Measurements from ENCODE around the gene SLC6A5.

The SLC6A5 gene

DNA sequence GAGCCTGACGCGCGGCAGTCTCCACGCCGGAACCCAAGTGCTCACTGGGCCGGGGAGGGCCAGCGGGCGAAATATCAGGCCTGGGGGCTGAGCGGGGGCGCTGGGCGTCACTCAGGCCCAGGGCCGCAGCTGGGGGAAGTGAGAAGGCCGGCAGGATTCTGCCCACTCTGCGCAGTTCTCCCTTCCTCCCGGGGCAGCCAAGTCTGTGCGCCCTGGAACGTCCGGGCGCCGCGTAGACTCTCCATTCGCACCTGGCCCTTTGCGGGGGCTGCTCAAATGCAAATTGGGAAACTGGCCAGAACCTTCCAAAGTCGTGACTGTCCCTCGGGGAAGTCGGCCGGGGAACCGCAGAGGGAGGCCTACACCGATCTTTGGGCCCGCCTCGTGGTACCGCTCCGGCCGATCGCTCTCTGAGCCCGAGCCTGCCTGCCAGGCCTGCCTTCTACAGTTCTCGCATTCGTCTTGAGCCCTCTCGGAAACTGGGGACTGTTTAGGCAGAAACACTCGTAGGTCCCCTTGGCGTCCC is 2.2 kb upstream of the SLC6A5 start:
- no peak for DNase-seq

DNA sequence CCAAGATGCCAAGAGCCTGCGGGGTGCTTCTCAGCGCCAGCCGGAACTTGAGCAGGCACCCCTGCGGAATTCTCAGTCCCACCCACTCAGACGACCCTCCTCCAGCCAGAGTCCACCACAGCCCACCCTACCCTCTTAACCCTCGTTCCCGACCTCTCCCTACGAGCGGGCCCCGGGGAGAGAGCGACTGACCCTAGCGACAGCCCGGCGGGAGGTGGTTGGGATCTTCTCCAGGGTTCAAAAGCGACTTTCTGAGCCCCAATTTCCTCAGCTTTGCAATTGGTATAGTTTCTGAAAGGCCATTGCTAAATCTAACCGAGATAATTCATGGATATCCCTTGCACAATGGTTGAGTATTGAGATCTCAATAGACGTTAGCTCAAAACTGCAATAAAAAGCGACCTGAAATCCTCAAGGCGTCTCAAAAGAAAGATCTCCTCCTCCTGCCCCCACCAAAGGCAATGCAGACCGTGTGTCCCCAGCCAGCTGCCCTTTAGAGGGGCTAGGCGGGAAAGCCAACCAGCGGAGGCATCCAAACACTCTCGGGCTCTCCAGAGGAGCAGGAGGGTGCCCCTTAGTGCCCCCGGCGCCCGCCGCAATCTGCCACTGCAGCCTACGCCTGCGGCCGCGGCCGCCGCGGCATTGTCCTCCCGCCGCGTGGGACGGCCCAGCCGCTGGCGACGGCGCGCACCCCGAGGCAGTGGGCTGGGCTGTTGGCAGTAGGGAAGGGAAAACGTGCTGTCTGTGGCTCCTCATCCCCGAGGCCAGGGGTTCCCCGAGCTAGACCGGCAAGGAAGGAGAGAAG is 1.5 kb upstream of the SLC6A5 start:
- no peak for DNase-seq

DNA sequence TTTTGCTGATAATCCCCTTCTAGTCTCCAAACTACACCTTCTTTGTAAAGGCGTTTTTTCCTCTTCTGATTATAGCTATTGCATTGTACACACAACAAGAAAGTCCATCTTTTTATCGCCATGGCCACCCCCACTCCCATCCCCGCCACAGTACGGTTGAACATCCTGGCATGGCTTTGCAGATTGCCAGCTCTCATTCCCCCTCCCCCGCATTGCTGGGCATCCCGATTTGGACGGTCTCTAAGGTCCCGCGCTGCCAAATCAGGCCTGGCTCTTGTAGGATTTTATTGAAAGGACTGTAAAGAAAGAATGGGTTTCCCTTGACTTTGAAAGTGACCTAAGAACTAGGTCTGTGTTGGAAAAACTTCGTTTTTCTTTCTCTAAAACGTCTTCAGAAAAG is 916 bp upstream of the SLC6A5 start:
- no peak for DNase-seq

DNA sequence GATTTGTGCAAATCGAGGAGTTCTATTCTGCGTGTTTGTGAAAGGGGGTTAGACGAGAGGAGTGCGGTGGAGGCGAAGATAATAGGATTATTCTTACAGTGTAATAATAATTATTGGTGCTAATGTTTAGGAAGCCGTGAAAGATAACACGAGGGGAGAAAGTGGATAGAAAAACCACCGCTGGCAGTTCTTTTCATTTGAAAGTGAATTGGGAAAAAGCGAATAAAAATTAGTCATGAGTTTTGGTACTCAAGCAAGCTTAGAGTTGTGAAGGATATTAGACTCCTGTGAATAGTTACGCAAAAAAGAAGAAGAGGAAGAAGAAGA is 575 bp downstream of the SLC6A5 start:
- DNase-seq, result no peak

DNA sequence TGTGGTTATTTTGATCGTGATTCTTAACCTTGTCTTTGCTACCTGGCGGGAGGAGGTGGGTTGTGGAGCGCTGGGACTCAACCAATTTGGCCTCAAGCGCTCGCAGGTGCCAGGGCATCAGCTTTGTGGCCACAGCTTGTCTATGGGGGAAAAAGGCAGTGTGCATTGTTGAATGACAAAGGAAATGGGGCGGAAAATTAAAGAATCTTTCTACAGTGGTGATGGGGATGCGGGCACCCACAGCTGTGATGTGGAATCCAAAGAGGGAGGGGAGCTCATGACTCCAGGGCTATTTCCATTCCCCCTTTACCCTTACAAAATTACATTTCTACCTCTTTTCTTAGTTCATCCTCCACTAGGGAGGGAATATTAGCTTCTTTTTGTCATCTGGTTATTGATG is 1.1 kb downstream of the SLC6A5 start:
- DNase-seq, result no peak

DNA sequence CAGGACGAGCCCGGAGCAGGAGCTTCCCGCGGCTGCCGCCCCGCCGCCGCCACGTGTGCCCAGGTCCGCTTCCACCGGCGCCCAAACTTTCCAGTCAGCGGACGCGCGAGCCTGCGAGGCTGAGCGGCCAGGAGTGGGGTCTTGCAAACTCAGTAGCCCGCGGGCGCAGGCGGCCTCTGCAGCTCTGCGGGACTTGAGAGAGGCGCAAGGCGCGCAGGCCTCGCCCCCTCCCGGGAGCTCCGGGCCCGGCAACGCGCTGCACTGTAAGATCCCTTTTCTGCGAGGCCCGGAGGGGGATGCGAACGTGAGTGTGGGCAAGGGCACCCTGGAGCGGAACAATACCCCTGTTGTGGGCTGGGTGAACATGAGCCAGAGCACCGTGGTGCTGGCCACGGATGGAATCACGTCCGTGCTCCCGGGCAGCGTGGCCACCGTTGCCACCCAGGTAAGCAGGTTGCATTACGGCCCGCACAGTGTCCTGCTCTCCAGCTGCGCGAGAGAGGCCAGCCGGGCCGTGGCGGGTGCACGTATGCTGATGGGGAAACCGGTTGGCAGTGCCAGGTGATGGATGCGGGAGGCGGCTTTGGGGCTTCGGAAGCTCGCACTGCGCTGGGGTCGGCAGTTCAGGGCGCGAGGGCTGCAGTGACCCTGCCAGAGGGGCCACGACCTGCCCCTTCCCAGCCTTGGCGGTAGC is 2.0 kb downstream of the SLC6A5 start:
- no peak for DNase-seq

DNA sequence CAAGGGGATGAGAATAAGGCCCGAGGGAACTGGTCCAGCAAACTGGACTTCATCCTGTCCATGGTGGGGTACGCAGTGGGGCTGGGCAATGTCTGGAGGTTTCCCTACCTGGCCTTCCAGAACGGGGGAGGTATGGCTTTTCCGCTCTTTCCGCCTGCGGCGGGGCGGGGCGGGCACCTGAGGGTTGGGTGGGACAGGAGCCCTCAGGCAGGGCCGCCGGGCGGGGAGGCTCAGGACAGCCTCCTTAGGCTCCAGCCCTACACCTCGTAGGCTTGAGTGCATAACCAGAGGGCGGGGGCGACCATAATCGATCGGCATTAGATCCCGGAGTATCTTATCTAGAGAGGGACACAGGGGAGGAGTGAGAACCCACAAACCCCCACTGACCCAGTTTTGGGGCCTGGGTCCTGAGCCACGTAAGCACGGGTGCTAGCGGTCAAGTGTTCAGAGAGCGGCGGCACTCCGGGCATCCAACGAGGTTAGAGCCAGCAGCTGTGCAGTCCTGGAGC is 4.9 kb downstream of the SLC6A5 start:
- no peak for DNase-seq

DNA sequence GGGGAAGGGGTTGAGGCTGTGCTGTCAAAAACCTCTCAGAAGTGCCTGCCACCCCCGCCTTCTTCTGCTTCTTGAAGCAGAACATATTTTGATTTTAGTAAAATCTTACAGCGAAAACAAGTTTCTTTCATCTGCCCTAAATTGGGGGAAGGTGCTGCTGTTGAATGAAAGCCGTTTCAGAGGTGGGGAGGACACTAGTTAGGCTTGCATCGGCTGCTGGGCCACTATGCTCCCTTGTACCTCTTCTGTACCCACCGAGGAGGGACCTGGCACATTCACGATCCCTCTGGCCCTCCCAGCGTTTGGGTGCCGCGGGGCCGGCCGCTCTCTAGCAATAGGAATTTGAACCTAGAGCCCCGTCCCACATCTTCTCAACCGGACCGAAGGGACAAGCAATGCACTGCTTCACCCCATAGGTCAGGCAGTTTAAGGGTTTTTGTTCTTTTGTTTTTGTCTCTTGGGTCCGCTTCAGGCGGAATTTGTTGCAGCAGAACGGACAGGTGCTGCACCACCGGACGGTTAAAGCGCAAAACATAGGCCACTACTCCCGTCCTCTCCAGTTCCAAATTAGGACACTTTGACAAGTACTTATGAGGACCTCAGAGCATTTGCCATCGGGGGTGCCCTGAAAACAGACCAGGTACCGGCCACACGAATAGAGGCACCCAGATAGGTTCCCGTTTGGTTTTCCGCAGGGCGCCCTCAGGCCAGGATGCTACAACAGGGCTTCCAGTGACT is 5.6 kb downstream of the SLC6A5 start:
- DNase-seq, result no peak

DNA sequence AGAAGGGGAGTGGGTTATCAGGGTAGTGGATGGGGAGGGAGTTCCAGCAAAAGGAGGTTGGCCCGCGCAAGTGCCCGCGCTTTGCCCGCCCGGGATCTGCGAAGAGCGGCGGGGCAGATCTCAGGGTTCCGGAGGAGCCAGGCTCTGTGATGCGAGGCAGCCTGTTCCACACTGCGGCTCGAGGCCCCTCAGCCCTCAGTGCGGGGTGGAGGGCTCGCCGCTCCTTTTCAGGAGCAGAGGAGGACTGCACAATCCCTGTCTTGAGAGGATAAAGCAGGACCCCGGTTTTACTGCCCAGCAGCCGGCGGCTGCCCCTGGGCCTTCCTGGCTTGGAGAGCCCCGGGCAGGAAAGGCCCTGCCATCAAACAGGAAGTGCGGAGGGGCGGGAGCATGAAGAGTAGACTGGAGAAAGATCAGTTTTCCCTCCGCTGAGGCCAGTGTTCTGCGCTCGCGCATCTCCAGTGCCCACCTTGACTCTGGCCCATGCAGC is 6.2 kb downstream of the SLC6A5 start:
- DNase-seq, result no peak

DNA sequence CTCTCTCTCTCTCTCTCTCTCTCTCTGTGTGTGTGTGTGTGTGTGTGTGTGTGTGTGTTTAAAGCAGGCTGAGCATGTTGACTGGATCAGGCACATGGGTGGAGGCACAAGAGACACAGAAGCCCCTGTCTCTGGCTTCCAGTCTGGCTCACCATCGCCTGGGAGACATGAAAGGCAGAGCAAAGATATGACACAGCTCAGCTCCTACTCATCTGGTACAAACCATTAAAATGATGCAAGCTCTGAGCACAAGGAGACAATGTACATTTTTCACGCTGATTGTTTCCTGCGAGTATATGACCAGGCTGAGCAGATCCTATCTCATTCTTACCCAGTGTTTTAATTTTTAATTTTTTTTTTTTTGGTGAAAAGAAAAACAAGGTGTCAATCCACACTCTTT is 9.5 kb downstream of the SLC6A5 start:
- DNase-seq, result no peak

DNA sequence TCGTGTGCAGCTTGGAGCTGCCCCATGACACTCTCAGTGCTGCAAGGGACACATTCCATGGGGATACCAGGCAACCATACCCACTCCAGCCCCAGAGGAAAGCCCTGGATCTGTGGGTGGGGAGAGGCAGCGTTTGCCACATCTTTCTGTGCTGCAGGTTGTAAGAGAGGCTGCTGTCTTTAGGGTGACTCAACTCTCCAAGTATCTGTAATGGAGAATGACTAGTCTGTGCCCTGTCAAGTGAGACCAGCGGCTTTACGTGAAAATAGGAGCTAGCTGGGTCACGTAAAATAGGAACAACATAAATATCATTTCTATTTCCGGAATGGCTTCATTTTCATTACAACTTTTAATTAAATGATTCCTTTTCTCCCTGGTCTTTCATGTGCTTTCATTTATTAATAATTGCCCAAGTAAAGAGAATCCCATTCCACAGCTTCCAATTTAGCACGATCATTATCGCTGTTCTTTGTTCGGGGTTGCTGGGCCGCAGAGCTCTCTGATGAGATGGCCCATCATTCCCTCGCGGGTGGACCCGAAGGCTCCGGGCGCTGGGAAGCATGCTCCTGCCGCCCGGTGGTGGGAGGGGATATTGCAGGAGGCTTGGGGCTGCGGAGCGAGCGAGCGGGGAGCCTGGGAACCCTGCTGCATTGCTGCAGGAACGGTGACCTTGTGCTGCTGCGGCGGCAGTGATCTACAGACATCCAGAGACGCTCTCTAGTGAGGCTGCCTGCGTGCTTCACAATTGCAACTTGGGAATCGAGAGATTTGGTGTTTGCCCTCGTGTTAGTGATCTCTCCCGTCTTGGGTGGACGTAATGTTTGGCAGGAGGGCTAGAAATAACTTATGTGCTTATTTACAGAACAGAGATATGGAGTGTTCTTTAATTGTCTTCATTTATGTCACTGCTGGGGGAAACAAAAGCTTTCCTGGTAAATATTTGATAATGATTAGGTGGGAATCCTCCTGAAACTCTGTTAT is 10.6 kb downstream of the SLC6A5 start:
- DNase-seq, result peak; percentile 45

DNA sequence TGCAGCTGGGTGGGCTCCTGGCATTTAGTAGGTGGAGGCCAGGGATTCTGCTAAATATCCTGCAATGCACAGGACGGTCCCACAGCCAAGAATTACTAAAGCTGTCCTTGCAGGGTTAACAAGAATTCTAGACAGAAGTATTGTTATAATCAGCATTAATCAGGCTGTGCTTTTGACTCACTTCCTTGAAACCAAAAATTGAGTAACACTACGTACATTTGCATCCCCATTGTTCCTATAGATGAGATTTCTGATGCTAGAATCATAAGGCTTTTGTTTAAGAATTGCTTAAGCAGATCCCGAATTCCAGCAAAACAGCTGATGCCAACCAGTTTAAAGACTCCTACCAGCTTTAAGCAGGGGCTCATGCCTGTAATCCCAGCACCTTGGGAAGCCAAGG is 11.4 kb downstream of the SLC6A5 start:
- DNase-seq, result no peak

DNA sequence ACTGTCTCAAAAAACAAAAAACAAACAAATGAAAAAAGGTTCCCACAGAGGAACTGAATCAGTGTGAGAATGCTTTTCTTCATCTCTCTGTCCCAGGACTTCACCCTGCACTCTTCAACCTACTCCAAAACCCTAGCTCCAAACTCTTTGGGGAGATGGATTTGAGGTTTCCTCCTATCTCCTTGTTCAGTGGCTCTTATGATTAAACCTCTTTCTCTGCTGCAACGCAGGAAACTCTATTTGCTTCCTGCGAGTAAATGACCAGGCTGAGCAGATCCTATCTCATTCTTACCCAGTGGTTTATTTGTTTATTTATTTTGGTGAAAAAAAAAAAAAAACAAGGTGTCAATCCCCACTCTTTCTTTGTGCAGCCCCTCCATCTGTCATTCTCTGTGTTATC is 12.0 kb downstream of the SLC6A5 start:
- no peak for DNase-seq

DNA sequence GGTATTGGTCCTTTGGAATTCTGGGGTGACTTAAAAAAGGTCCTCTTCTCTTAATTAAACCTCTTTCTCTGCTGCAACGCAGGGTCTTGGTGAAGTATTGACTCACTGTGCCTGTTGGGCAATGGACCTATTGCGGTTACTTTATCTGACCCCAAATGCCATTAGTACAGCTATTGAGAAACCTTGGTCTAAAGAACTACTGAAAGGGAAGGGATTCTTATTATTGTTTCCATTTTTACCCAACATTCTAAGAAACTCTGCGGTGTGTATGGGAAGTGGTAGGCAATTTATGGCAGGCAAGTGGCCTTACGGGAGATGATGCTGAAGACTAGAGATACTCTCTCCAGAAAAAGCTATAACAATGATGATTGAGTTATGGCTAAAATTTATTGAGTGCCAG is 12.5 kb downstream of the SLC6A5 start:
- DNase-seq, result no peak

DNA sequence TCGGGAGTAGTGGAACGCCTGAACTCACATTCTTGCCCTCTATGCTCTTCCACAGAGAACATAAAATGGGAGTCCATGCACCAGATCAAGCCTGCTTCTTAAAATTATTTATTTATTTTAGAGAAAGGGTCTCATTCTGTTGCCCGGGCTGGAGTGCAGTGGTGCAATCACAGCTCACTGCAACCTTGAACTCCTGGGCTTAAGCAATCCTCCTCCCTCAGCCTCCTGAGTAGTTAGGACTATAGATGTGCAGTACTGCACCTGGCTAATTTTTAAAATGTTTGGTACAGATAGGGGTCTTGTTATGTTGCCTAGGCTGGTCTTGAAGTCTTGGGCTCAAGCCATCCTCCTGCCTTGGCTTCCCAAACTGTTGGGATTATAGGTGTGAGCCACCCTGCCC is 13.0 kb downstream of the SLC6A5 start:
- no peak for DNase-seq

DNA sequence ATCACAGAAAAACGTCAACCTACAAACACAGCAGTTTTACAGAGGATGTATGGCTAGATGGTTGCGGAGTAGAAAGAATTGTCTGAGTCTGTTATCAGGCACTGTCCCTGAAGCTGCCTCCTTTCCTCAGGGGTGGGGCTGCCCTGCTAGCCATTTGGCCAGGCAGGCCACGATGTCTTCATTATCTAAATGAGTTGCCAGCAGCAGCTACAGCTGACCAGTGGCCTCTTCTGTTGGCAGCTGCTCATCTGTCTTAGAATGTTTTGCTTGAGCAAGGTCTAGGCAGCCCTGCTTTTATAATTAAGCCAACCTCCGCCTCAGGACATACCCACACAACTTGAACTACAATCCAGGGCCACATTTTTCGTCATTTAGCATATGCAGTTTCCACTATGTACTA is 17.5 kb downstream of the SLC6A5 start:
- DNase-seq, result no peak

DNA sequence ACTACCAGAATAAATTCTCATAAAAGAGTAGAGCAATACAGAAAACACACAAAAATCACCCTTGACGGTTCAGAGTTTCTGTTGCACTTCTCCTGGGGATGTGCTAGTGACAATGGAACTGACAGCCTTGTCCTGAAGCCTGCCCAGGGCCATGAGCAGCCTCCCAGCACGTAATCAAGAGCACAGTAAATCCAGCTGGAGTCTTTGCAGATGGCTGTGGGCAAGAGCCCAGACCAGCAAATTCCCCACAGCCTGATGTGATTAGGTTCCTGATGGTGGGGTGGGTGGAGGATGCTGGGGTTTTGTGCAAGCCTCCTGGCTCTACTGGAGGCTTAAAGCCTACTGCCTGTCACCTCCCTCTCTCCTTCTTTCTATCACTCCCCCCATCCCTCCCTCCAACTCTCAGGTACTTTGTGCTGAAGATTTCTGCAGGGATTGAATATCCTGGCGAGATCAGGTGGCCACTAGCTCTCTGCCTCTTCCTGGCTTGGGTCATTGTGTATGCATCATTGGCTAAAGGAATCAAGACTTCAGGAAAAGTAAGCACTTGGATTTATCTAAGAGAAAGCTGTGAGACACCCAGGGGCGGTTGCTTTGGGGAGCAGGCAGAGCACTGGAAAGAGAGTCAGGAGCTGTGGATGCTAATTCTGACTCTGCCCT is 18.1 kb downstream of the SLC6A5 start:
- no peak for DNase-seq

DNA sequence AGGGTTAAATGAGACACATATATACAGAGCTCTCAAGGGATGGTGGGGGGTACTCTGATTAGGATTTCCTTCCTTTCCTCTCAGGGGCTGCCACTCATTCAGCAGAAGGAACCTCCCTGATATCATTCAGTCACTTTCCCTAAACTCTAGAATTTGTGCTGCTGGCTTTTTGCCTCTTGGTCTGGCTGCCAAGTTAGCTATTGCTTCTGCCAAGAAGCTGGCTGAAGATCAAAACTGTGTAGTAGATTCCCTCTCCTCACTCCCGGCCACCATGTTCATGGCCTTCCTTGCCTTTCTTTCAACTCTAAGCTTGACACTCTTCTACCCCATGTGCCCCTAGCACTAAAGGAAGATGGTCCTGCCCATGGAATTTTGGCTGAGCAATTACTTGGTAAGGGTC is 18.7 kb downstream of the SLC6A5 start:
- no peak for DNase-seq

DNA sequence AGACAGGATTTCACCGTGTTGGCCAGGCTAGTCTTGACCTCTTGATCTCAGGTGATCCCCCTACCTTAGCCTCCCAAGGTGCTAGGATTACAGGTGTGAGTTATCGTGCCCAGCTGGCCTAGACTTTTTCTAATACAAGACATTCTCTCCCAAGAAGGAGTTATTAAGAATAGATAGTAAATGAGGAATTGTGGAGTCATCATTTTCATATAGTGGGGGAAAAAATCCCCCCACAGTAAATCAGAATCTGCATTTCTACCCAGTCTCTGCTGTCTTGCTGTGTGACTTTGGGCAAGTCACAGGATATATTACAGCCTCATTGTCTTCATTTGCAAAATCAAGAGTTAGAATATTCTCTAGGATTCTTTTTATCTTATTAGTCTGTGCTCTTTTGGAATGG is 21.6 kb downstream of the SLC6A5 start:
- DNase-seq, result no peak

DNA sequence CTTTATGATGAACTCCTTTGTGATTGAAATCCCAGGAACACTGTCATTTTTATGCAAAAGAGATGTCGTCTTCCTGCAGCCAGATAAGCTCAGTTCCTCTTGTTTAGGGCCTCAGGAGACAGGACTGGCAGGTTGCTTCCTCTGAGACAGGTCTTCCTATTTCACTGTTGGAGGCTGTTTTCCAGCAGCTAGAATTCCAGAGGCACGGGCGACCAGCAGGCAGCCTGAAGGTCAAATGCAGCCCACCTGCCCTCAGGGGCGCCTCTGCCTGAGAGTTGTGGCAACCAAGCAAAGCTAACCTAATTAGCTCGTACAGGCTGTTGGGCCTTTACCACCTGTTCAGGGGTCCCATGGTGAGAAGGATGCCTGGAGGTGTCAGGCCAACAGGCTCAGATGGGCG is 22.3 kb downstream of the SLC6A5 start:
- DNase-seq, result no peak

DNA sequence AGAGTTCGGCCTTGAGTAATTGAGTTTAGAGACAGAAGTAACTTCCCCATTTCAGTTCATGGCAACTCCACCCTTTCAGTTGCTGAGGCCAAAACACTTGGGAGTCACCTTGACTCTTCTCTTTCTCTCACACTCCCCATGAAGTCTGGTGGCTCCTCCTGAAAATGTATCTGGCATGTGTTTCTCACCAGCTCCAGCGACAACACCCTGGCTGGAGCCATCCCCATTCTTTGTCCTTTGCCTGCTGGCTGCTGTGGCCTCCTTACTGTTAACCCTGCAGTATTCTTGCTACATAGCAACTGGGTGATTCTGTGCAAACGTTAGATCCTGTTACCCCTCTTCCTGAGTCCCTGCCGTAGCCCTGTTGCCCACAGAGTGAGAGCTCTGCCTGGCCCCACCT is 23.8 kb downstream of the SLC6A5 start:
- DNase-seq, result no peak

DNA sequence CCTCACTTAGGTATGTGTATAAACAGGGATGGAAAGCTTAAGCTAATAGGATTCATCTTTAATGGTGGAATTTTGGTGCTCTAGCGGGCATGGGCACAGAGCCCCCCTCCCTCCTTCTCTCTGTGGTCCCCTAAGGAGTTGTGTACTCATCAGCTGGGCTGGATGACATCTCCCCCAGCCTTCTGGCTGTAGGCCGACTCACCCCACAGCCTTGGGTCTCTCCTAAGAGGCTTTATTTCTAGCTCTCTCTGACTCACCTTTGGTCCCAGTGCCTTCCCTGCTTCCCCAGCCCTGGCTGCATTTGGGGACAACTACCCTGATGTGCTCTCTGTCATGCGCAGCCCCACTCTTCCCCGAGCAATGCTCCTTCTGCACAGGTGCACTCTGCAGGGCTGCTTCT is 26.9 kb downstream of the SLC6A5 start:
- DNase-seq, result no peak

Data from CD4-positive, alpha-beta T cell treated with Interleukin-6 for 4 hours (primary cell).